GM21576 (cell line): ENCODE results near the gene MEGF9.

ENCODE experiments used
- ATAC-seq: cut with Tn5 transposase; IDR thresholded peaks from one replicate; pipeline ENCODE4 v1.9.1; 2021; ENCODE audit warnings: mild to moderate bottlenecking, moderate library complexity; ENCODE audit not compliant: unreplicated experiment

Gene MEGF9

GRCh38 chr9:120707170-120707569, 7.1 kb downstream of the MEGF9 start:
- ATAC-seq, result no peak

- no peak for ATAC-seq
Observed at GRCh38 chr9:120705174-120705573, 9.1 kb downstream of the MEGF9 start.

GRCh38 chr9:120702075-120702474, 12.2 kb downstream of the MEGF9 start:
- ATAC-seq, result no peak

- ATAC-seq, result no peak
Observed at GRCh38 chr9:120701248-120701647, 13.0 kb downstream of the MEGF9 start.

GRCh38 chr9:120698766-120699165, 15.5 kb downstream of the MEGF9 start:
- no peak for ATAC-seq

- ATAC-seq, result no peak
Observed at GRCh38 chr9:120697448-120697847, 16.8 kb downstream of the MEGF9 start.

GRCh38 chr9:120696551-120697230, 17.6 kb downstream of the MEGF9 start:
- no peak for ATAC-seq

- ATAC-seq, result no peak
Observed at GRCh38 chr9:120694559-120694958, 19.7 kb downstream of the MEGF9 start.

GRCh38 chr9:120693700-120694008, 20.6 kb downstream of the MEGF9 start:
- ATAC-seq, result no peak

GRCh38 chr9:120692901-120693699, 21.2 kb downstream of the MEGF9 start:
- no peak for ATAC-seq

- no peak for ATAC-seq
Observed at GRCh38 chr9:120690372-120690771, 23.9 kb downstream of the MEGF9 start.

- ATAC-seq, result no peak
Observed at GRCh38 chr9:120689860-120690259, 24.4 kb downstream of the MEGF9 start.

- ATAC-seq, result no peak
Observed at GRCh38 chr9:120688758-120689157, 25.5 kb downstream of the MEGF9 start.

- ATAC-seq, result no peak
Observed at GRCh38 chr9:120683150-120683549, 31.1 kb downstream of the MEGF9 start.

GRCh38 chr9:120681121-120681520, 33.1 kb downstream of the MEGF9 start:
- no peak for ATAC-seq

GRCh38 chr9:120680579-120680978, 33.7 kb downstream of the MEGF9 start:
- ATAC-seq, result no peak

GRCh38 chr9:120680161-120680560, 34.1 kb downstream of the MEGF9 start:
- ATAC-seq, result no peak

GRCh38 chr9:120677965-120678364, 36.3 kb downstream of the MEGF9 start:
- no peak for ATAC-seq

GRCh38 chr9:120676767-120677402, 37.4 kb downstream of the MEGF9 start:
- no peak for ATAC-seq

- no peak for ATAC-seq
Observed at GRCh38 chr9:120668399-120668798, 45.9 kb downstream of the MEGF9 start.

- ATAC-seq, result no peak
Observed at GRCh38 chr9:120663950-120664349, 50.3 kb downstream of the MEGF9 start.

- ATAC-seq, result no peak
Observed at GRCh38 chr9:120663380-120663779, 50.9 kb downstream of the MEGF9 start.
